GM21423 (cell line): ENCODE measurements around the gene IL1RAPL2.

Experiments used
- ATAC-seq: cut with Tn5 transposase; IDR thresholded peaks from one replicate; pipeline ENCODE4 v1.9.1; 2021; ENCODE audit warnings: mild to moderate bottlenecking, moderate library complexity; ENCODE audit not compliant: unreplicated experiment

Gene IL1RAPL2

DNA sequence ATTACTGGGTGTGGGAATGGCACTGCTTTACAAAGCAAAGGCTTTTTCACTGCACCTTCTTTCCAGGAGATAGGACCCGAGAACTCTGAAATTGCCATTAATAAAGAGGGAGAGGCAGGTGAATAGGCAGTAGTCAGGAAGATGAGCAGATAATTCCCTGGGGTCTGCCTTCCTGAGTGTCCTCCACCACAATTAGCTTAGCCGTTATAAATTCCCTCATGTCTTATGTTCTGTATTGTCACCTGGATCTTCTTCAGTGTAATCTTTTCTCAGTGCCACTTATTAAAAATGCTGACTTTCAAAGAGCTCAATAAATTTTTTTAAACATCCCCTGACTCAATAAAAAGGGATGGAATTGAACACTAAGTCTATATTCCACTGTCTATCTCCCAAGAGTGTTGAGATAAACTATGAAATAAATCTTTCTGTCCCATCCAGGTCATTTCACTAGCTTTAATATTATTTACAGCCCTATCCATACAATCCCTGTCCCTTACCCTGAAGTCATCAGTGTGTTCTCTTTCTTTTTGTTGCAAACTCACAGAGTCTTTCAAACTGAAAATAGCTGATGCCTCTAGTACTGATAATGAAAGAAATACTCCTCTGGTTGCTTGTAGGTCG, 984.2 kb downstream of the IL1RAPL2 start:
- no peak for ATAC-seq

GRCh38 chrX:105552395-105552794, 986.4 kb downstream of the IL1RAPL2 start:
- ATAC-seq = no peak

GRCh38 chrX:105553118-105553517, 987.1 kb downstream of the IL1RAPL2 start:
- ATAC-seq = no peak

DNA sequence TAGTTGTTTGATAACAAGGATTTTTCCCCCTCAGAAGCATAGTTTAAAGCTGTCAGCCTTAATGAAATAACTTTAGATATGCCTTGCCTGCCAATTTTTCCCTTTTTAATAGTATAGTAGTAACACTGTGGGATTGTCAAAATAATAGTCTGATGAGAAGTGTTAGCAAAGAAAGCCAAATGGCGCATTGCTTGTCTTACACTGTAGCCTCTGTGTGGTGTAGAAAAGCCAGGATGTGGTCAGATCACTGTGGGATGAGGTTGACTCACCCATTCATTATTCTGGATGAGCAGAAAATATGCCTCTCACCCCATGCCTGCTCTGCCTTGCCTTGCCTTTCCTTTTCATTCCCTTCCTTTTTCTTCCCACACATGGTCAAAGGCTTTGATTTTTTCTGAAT, 998.5 kb downstream of the IL1RAPL2 start:
- ATAC-seq = no peak

DNA sequence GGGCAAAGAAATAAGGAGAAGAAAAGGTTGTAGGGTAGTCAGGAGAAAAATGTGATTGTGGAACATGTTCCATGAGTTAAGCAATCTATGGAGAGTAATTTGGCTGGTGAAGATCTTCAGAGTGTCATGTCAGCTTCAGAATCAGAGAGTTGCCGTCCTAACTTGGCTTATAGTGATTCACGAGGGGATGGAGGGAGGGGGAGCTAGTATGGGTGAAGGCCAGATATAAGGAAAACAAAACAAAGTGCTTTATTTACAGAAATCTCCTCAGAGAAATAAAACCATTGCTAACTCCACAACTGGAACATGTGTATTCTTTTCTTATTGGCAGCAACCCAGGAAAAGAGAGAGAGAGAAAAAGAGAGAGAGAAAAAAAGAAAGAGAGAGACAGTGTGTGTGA, 999.9 kb downstream of the IL1RAPL2 start:
- no peak for ATAC-seq

- no peak for ATAC-seq
Measured at GRCh38 chrX:105567082-105567481, 1001.1 kb downstream of the IL1RAPL2 start.

GRCh38 chrX:105608745-105609144, 1042.7 kb downstream of the IL1RAPL2 start:
- no peak for ATAC-seq

GRCh38 chrX:105609530-105609929, 1043.5 kb downstream of the IL1RAPL2 start:
- ATAC-seq = no peak

GRCh38 chrX:105610411-105610810, 1044.4 kb downstream of the IL1RAPL2 start:
- ATAC-seq = no peak

DNA sequence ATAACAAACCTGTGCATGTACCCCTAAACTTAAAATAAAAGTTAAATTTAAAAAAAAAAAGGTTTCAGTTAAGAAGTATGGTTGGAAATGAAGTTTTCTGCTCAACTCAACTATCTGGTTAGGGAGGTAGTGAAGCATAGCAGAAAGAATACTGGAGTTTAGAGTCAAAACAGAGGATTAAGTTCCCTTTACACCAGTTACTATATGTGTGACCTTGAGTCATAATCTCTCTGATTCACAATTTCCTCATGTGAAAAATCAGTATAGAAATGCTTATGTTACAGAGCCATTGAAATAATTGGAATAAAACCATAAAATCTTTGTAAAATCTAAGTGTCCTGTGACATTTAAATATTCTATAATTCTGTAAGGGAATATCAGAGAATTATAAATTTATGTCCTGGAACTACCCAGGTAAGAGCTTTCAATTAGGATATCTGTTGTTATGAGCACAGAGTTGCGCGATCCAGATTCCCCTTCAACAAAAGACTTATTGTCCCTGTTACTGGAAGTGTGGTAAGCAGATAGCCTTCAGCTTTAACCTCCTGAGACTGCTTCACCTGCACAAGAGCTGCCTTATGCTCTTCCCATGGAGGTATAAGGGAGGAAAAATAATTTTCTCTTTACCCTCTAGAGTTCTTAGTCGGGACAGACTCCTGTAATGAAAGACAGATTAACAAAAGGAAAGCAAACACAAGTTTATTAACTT, 1052.5 kb downstream of the IL1RAPL2 start:
- ATAC-seq = no peak

GRCh38 chrX:105634180-105634579, 1068.2 kb downstream of the IL1RAPL2 start:
- no peak for ATAC-seq

GRCh38 chrX:105635794-105636193, 1069.8 kb downstream of the IL1RAPL2 start:
- ATAC-seq = no peak

DNA sequence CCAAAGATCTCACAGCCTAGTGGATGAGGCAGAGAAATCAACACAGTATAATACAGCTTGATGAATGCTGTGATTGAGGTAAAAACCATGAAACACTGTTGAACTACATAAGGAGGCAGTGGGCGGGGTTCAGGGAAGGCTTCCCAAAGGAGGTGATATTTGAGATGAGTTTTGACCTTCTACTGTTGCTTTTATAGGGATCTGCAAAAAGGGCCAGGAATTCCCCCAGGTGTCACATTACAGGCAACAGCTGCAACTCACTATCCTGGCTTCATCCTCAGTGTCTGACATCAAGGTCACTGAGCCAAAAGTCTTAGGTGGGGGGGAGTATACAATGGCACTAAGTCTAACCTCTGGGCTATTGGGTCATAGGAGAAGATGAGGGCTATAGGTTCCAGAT, 1070.7 kb downstream of the IL1RAPL2 start:
- ATAC-seq = no peak

- ATAC-seq = no peak
Measured at GRCh38 chrX:105645667-105646357, 1079.8 kb downstream of the IL1RAPL2 start.

DNA sequence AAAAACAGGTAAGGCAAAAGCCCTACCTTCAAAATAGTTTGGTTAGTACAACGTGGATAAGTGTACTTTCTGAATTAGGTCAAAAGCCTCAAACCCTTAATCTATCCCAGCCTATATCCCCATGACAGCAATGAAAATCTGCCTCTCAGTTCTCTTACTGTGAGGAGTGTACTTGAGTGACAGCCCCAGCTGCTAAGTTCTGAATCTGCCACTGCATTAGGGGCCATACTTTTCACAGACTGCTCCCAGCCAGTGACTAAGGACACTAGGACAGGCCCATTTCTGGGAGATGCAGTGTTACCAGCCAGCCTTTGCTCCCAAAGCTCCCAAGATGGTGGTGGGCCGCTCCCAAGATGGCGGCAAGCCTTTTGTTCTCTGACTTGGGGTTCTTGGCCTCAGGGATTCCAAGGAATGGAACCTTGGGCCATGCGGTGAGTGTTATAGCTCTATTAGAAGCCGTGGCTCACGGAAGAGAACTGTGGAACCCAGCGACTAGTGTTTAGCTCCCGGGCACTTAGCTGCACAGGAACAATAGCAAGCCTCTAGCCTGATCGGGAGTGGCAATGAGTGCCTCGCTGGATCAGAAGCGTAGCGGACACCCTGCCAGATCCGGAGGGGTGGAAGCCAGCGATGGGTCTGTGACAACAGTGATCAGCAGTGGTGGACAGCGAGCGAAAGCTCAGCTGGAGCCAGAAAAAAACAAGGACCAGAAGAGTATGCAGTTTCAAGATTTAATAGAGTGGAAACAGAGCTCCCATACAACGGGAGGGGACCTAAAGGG, 1080.8 kb downstream of the IL1RAPL2 start:
- ATAC-seq = no peak

GRCh38 chrX:105647749-105648148, 1081.8 kb downstream of the IL1RAPL2 start:
- ATAC-seq = no peak

DNA sequence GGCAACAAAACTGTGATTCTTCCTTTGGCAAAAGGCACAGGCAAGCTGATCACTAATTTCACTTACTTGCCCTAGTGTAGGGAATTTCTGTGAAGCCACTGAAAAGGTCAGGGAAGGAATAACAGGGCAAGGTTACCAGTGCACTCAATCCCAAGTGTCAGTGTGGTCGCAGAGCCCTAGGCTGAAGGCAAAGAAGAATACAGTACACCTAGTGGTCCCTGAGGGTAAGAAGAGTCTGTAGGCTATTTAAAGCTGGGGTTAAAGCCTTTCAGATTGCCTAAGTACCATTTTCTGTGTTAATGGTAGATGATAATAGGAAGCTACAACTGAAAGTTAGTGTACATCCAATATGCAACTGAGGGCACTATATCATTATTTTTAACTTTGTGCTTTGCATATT, 1082.7 kb downstream of the IL1RAPL2 start:
- no peak for ATAC-seq

DNA sequence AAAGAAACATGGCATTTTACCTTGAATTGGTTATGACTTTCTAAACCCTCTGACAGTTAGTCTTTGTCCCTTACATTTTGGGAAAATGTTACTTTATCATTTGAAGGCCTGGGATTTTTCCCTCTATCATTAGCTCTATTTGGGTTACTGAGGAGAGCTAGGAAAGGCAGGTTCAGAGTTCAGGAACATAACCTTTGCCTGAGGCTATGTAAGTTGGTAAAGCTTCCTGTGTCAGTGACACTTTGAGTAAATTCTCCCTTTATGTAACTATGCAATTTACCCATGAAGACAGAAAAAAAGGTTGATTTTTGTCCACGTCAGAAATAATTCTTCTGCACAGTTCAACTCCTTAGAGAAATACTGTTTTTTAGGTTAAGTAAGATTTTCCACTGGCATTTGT, 1084.6 kb downstream of the IL1RAPL2 start:
- ATAC-seq = no peak

DNA sequence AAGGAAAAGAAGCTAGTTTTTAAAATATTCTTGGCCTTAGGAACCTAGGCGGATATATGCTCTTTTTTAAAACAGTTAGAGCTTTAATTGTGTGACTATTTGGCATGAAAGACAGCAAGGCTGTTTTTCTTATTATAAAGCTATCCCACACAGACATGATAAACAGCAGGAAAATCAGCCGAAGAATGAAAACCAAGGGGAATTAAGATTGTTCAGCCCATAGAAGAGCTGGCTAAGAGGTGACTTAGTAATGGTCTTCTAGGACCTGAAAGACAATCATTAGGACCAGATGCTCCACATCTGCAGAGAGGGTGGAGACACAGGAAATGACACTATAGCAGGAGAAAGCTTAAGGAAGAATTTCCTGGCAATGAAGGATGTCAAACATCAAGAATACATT, 1085.0 kb downstream of the IL1RAPL2 start:
- no peak for ATAC-seq

DNA sequence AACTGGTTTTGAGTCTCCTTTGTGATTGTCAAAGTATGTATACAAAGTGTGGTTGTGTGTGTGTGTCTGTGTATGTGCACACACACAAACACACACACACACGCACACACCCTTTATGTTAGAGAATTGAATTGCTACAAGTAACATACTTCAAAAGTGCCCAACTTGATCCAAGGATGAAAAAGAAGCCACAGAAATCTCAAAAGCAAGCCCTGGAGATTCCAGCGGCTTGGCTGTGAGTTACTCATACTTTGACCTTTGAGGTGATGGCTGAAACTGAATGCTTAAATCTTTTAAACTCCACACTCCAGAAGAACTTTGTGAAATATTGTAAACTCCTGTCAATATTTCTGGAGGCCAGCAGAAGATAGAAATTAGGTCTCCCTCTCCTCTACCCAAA, 1087.9 kb downstream of the IL1RAPL2 start:
- no peak for ATAC-seq

- no peak for ATAC-seq
Measured at GRCh38 chrX:105658136-105658535, 1092.1 kb downstream of the IL1RAPL2 start.
